WERI-Rb-1 (cell line): ENCODE data around the gene ZNF219.

Experiments
- DNase-seq: peaks from one replicate; pipeline ENCODE4 v3.0.0-alpha.2; 2020
- H3K27ac ChIP-seq: fragments of 250-450 bp; sonication (Bioruptor Pico); 2 replicates; pipeline ENCODE4 v1.5.1; 2020; ENCODE audit warnings: mild to moderate bottlenecking, moderate library complexity
- H3K27me3 ChIP-seq: fragments of 250-450 bp; sonication (Bioruptor Pico); 2 replicates; pipeline ENCODE4 v1.5.1; 2021; ENCODE audit warnings: mild to moderate bottlenecking, low read depth, moderate library complexity; ENCODE audit not compliant: insufficient read depth, severe bottlenecking
- H3K36me3 ChIP-seq: fragments of 250-450 bp; sonication (Bioruptor Pico); 2 replicates; pipeline ENCODE4 v1.5.1; 2020; ENCODE audit warnings: mild to moderate bottlenecking, moderate library complexity
- H3K4me3 ChIP-seq: 2 replicates; pipeline ENCODE4 v1.5.1; 2011; ENCODE audit warnings: low read depth, mild to moderate bottlenecking, control low read depth, low read length
- H3K9me3 ChIP-seq: fragments of 250-450 bp; sonication (Bioruptor Pico); 2 replicates; pipeline ENCODE4 v1.5.1; 2021; ENCODE audit warnings: mild to moderate bottlenecking, moderate library complexity; ENCODE audit not compliant: severe bottlenecking
- CTCF ChIP-seq: IDR thresholded peaks from 2 replicates; pipeline ENCODE4 v1.5.1; 2011; ENCODE audit warnings: low read depth, mild to moderate bottlenecking, control low read depth, inconsistent platforms, low read length

The ZNF219 gene

GRCh38 chr14:21054768-21055145, 43.7 kb downstream of the ZNF219 start:
- Histone ChIP-seq H3K4me3 (no peak overlapping the region), H3K27me3 (no peaks in the 10 kb centered on the region), H3K9me3 (no peaks in the 10 kb centered on the region), H3K27ac (no peak overlapping the region), H3K36me3 (no peaks in the 10 kb centered on the region)
- DNase-seq = no peak
- no peak for TF ChIP-seq CTCF

- H3K36me3 ChIP-seq = no peaks in the 10 kb centered on the region
- H3K27me3 ChIP-seq = no peaks in the 10 kb centered on the region
- H3K9me3 ChIP-seq = no peaks in the 10 kb centered on the region
- H3K27ac ChIP-seq = no peak overlapping the region
- no peak for TF ChIP-seq CTCF
- no peak overlapping the region for H3K4me3 ChIP-seq
- no peak for DNase-seq
Observed at GRCh38 chr14:21054123-21054767, 44.2 kb downstream of the ZNF219 start.

GRCh38 chr14:21053184-21054122, 45.0 kb downstream of the ZNF219 start:
- TF ChIP-seq CTCF = no peak
- no peaks in the 10 kb centered on the region for H3K36me3 ChIP-seq
- no peaks in the 10 kb centered on the region for H3K27me3 ChIP-seq
- no peaks in the 10 kb centered on the region for H3K9me3 ChIP-seq
- DNase-seq = no peak
- H3K27ac ChIP-seq = no peak overlapping the region
- no peak overlapping the region for H3K4me3 ChIP-seq

- TF ChIP-seq CTCF = no peak
Observed at GRCh38 chr14:21050597-21050996, 47.9 kb downstream of the ZNF219 start.

GRCh38 chr14:21049271-21049673, 49.2 kb downstream of the ZNF219 start:
- DNase-seq = no peak
- H3K27me3 ChIP-seq = no peaks in the 10 kb centered on the region
- no peak overlapping the region for H3K27ac ChIP-seq
- no peak for TF ChIP-seq CTCF
- H3K9me3 ChIP-seq = no peaks in the 10 kb centered on the region
- H3K4me3 ChIP-seq = no peak overlapping the region
- no peaks in the 10 kb centered on the region for H3K36me3 ChIP-seq

More at GRCh38 chr14:21050597-21050996, 47.9 kb downstream of the ZNF219 start:
- Histone ChIP-seq H3K27ac (no peak overlapping the region), H3K27me3 (no peaks in the 10 kb centered on the region), H3K9me3 (no peaks in the 10 kb centered on the region), H3K36me3 (no peaks in the 10 kb centered on the region), H3K4me3 (no peak overlapping the region)
- no peak for DNase-seq
